GM19238 (cell line): Measurements from ENCODE around the gene XRCC4.

ENCODE experiments used
- DNase-seq: peaks from one replicate; pipeline ENCODE4 v3.0.0; 2011; ENCODE audit warnings: low spot score; ENCODE audit not compliant: insufficient read length

Gene XRCC4

GRCh38 chr5:83378624-83379289 lies 301.4 kb downstream of the XRCC4 start:
- no peak for DNase-seq

- no peak for DNase-seq
Observed at GRCh38 chr5:83385812-83386211, 308.5 kb downstream of the XRCC4 start.

GRCh38 chr5:83387041-83387440 lies 309.7 kb downstream of the XRCC4 start:
- DNase-seq, result no peak

- DNase-seq, result no peak
Observed at GRCh38 chr5:83388608-83389007, 311.3 kb downstream of the XRCC4 start.

- no peak for DNase-seq
Observed at GRCh38 chr5:83392766-83393503, 315.6 kb downstream of the XRCC4 start.

- DNase-seq, result no peak
Observed at GRCh38 chr5:83393504-83393866, 316.1 kb downstream of the XRCC4 start.

GRCh38 chr5:83394190-83394589 lies 316.8 kb downstream of the XRCC4 start:
- no peak for DNase-seq

- DNase-seq, result no peak
Observed at GRCh38 chr5:83396662-83397061, 319.3 kb downstream of the XRCC4 start.

GRCh38 chr5:83397658-83398057 lies 320.3 kb downstream of the XRCC4 start:
- DNase-seq, result no peak

GRCh38 chr5:83400241-83400640 lies 322.9 kb downstream of the XRCC4 start:
- no peak for DNase-seq

GRCh38 chr5:83400701-83401100 lies 323.4 kb downstream of the XRCC4 start:
- no peak for DNase-seq

GRCh38 chr5:83401122-83401731 lies 323.9 kb downstream of the XRCC4 start:
- DNase-seq, result peak; percentile 1

GRCh38 chr5:83401775-83402174 lies 324.4 kb downstream of the XRCC4 start:
- no peak for DNase-seq
